Neural progenitor cell (in vitro differentiated cells): ENCODE data around the gene PRKCE. TPM values are rescaled to one million over a fixed set of nuclear protein-coding genes. Genes with fewer than 3 reads are reported as not detected.

Source experiments
- DNase-seq: peaks from one replicate; pipeline ENCODE4 v3.0.0-alpha.2; 2016; ENCODE audit warnings: low spot score
- H2AFZ ChIP-seq: fragments of 200-600 bp; sonication (generic); replicated peaks from 2 replicates; pipeline ENCODE4 v1.6.1; 2016; ENCODE audit warnings: antibody characterized with exemption
- H3F3A ChIP-seq: fragments of 200-600 bp; sonication (generic); 2 replicates; pipeline ENCODE4 v1.6.1; 2016; ENCODE audit warnings: antibody characterized with exemption, low read depth
- H3K27ac ChIP-seq: fragments of 200-600 bp; sonication (generic); 2 replicates; pipeline ENCODE4 v1.5.1; 2016; ENCODE audit warnings: mild to moderate bottlenecking
- H3K27me3 ChIP-seq: fragments of 200-600 bp; sonication (generic); 2 replicates; pipeline ENCODE4 v1.6.1; 2016; ENCODE audit warnings: mild to moderate bottlenecking, moderate library complexity
- H3K36me3 ChIP-seq: fragments of 200-600 bp; sonication (generic); 2 replicates; pipeline ENCODE4 v1.5.1; 2016
- H3K4me1 ChIP-seq: fragments of 200-600 bp; sonication (generic); 2 replicates; pipeline ENCODE4 v1.6.1; 2016; ENCODE audit warnings: mixed run types
- H3K4me2 ChIP-seq: fragments of 200-600 bp; sonication (generic); 2 replicates; pipeline ENCODE4 v1.6.1; 2016
- H3K4me3 ChIP-seq: fragments of 200-600 bp; sonication (generic); 2 replicates; pipeline ENCODE4 v1.5.1; 2016
- H3K79me2 ChIP-seq: fragments of 200-600 bp; sonication (generic); 2 replicates; pipeline ENCODE4 v1.6.1; 2016; ENCODE audit warnings: low read depth
- H3K9ac ChIP-seq: fragments of 200-600 bp; sonication (generic); 2 replicates; pipeline ENCODE4 v1.6.1; 2016
- H3K9me3 ChIP-seq: fragments of 200-600 bp; sonication (generic); 2 replicates; pipeline ENCODE4 v1.5.1; 2016; ENCODE audit warnings: low read depth
- H4K20me1 ChIP-seq: fragments of 200-600 bp; sonication (generic); 2 replicates; pipeline ENCODE4 v1.6.1; 2016; ENCODE audit warnings: low read depth
- H3K27ac Mint-ChIP-seq: 3 replicates; pipeline ENCODE4 v1.8.0; 2021; ENCODE audit warnings: mixed read lengths
- H3K27me3 Mint-ChIP-seq: 2 replicates; pipeline ENCODE4 v1.8.0; 2022; ENCODE audit warnings: low read depth, mild to moderate bottlenecking, inconsistent platforms, moderate library complexity, mixed read lengths; ENCODE audit not compliant: insufficient read depth
- H3K36me3 Mint-ChIP-seq: 3 replicates; pipeline ENCODE4 v1.8.0; 2021; ENCODE audit warnings: mixed read lengths
- H3K4me1 Mint-ChIP-seq: 3 replicates; pipeline ENCODE4 v1.8.0; 2021; ENCODE audit warnings: mixed read lengths
- H3K4me3 Mint-ChIP-seq: 3 replicates; pipeline ENCODE4 v1.8.0; 2021; ENCODE audit warnings: mild to moderate bottlenecking, moderate library complexity, mixed read lengths
- H3K9me3 Mint-ChIP-seq: 3 replicates; pipeline ENCODE4 v1.8.0; 2020; ENCODE audit warnings: mixed read lengths
- EZH2 ChIP-seq: fragments of 200-600 bp; sonication (generic); IDR thresholded peaks from 2 replicates; pipeline ENCODE4 v1.6.1; 2017; ENCODE audit warnings: antibody characterized with exemption, mild to moderate bottlenecking, moderate library complexity
- EZH2phosphoT487 ChIP-seq: fragments of 200-600 bp; sonication (generic); IDR thresholded peaks from 2 replicates; pipeline ENCODE4 v1.6.1; 2017; ENCODE audit warnings: antibody characterized with exemption
- total RNA-seq: library from RNA; depleted of rRNA; stranded (reverse); fragments of >200 nt; gene quantifications from 2 replicates; pipeline ENCODE4 v1.2.3, GENCODE V29; 2015; ENCODE audit warnings: low replicate concordance
- TF ChIP-seq, protein P1 (sequence below): fragments of 200-600 bp; sonication (generic); IDR thresholded peaks from 2 replicates; pipeline ENCODE4 v1.5.1; 2017; ENCODE audit warnings: antibody characterized with exemption, mild to moderate bottlenecking

PRKCE gene
- total RNA-seq, 1 donor from 2014 or later, result 4.1 TPM

DNA sequence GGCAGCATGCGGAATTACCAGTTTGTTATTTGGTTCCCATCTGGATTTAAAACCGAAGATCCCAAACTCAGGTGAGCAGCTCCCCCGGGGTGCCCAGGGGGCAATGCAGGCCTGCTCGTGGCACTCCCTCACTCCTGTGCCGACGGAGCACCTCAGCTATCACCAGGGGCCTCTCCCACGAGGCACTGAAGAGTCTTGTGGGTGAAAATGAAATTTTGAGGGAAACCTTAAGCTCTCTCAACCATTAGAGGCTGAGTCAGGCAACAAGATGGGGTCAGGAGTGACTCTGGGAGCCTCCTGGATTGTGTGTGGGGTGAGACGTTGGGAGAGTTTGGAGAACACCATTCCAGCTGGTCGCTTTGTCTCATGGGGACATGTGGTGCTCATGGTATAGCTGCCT lies 189.0 kb downstream of the PRKCE start:
- peaks cover 35% of the 10 kb centered on the region for H3K4me1 Mint-ChIP-seq
- peaks cover 4% of the 10 kb centered on the region for H3K27me3 Mint-ChIP-seq
- no peak overlapping the region for H2AFZ ChIP-seq
- no peak for DNase-seq
- H3K4me2 ChIP-seq, result no peak overlapping the region
- no peaks in the 10 kb centered on the region for H3K36me3 ChIP-seq
- no peak for TF ChIP-seq EZH2phosphoT487
- TF ChIP-seq, protein P1, sequence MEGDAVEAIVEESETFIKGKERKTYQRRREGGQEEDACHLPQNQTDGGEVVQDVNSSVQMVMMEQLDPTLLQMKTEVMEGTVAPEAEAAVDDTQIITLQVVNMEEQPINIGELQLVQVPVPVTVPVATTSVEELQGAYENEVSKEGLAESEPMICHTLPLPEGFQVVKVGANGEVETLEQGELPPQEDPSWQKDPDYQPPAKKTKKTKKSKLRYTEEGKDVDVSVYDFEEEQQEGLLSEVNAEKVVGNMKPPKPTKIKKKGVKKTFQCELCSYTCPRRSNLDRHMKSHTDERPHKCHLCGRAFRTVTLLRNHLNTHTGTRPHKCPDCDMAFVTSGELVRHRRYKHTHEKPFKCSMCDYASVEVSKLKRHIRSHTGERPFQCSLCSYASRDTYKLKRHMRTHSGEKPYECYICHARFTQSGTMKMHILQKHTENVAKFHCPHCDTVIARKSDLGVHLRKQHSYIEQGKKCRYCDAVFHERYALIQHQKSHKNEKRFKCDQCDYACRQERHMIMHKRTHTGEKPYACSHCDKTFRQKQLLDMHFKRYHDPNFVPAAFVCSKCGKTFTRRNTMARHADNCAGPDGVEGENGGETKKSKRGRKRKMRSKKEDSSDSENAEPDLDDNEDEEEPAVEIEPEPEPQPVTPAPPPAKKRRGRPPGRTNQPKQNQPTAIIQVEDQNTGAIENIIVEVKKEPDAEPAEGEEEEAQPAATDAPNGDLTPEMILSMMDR, result no peak
- no peak for TF ChIP-seq EZH2
- H3K4me1 ChIP-seq, result peaks cover 42% of the 10 kb centered on the region
- no peak overlapping the region for H3K4me3 ChIP-seq
- H3K9me3 Mint-ChIP-seq, result no peaks in the 10 kb centered on the region
- H3K4me3 Mint-ChIP-seq, result no peak overlapping the region
- H3K79me2 ChIP-seq, result no peaks in the 10 kb centered on the region
- H3K27ac ChIP-seq, result no peak overlapping the region
- H3K9ac ChIP-seq, result no peak overlapping the region
- H3K27me3 ChIP-seq, result no peaks in the 10 kb centered on the region
- peaks cover 15% of the 10 kb centered on the region for H3F3A ChIP-seq
- no peak overlapping the region for H3K27ac Mint-ChIP-seq
- H3K36me3 Mint-ChIP-seq, result no peaks in the 10 kb centered on the region
- no peaks in the 10 kb centered on the region for H3K9me3 ChIP-seq
- no peaks in the 10 kb centered on the region for H4K20me1 ChIP-seq

DNA sequence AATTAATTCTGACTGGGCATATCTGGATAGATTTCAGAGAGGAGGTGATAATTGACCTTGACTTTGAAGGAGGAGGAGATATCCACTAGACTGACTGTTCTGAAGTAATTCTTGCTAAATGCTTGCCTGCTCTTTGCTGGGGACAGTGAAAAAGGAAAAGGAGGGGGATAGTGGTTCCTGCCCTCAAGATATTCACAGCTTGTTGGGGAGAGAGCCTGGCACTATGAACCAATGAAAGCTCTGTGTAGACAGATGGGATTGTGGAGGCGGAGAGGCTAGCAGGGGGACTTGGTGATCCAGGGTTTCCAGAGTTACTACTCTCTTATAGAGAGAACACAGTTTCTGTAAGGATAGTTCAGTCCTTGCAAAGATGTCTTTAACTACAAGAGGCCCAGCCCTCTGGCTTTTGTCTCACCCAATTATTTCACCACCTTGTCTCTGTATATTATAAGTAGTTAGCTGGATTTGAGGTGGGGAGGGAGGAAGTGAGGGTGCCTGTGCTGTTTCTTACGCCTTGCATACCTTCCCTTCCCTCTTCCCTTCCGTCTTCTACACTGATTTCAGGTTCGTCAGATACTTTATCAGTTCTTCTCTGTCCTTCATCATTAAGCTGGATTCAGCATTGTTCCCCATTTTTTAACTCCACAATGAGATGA lies 190.4 kb downstream of the PRKCE start:
- Histone ChIP-seq H3K9ac (no peak overlapping the region), H3F3A (peaks cover 2% of the 10 kb centered on the region), H4K20me1 (no peaks in the 10 kb centered on the region), H3K36me3 (no peaks in the 10 kb centered on the region), H3K4me3 (no peak overlapping the region), H3K4me2 (no peak overlapping the region), H3K27me3 (no peaks in the 10 kb centered on the region), H3K79me2 (no peaks in the 10 kb centered on the region), H3K9me3 (no peaks in the 10 kb centered on the region), H3K27ac (no peak overlapping the region), H2AFZ (no peak overlapping the region), H3K4me1 (peaks cover 28% of the 10 kb centered on the region)
- Mint-ChIP-seq H3K9me3 (no peaks in the 10 kb centered on the region), H3K27me3 (peaks cover 4% of the 10 kb centered on the region), H3K4me1 (peaks cover 22% of the 10 kb centered on the region), H3K27ac (no peak overlapping the region), H3K36me3 (peaks cover 5% of the 10 kb centered on the region), H3K4me3 (no peak overlapping the region)
- DNase-seq, result no peak
- TF ChIP-seq EZH2phosphoT487 (no peak), EZH2 (no peak)
- TF ChIP-seq, protein P1, result no peak

DNA sequence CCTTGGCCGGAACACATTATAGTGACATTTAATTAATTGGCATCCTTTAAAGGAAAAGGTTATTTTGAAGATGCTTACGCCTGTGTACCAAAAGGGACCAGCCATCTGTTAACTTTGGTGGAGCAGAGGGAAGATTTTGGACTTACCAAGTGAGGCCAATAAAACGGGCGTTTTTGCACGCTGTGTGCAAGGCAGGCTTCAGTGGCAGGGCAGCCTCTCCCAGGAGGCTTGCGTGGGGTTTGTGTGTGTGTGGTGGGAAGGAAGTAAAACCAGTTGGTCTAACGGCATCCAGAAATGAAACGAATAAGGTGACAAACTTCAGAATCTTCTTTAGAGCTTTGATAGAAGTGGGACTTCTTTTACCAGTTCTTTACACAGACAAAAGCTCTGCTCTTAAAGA lies 191.7 kb downstream of the PRKCE start:
- H3K4me1 Mint-ChIP-seq, result peaks cover 15% of the 10 kb centered on the region
- peaks cover 10% of the 10 kb centered on the region for H3K36me3 Mint-ChIP-seq
- H3K79me2 ChIP-seq, result no peaks in the 10 kb centered on the region
- H2AFZ ChIP-seq, result no peak overlapping the region
- H3K27me3 Mint-ChIP-seq, result peaks cover 2% of the 10 kb centered on the region
- no peaks in the 10 kb centered on the region for H4K20me1 ChIP-seq
- TF ChIP-seq EZH2 (no peak), EZH2phosphoT487 (no peak)
- H3K27ac ChIP-seq, result no peak overlapping the region
- H3K4me3 Mint-ChIP-seq, result no peak overlapping the region
- H3F3A ChIP-seq, result no peaks in the 10 kb centered on the region
- H3K27ac Mint-ChIP-seq, result no peak overlapping the region
- no peaks in the 10 kb centered on the region for H3K9me3 ChIP-seq
- DNase-seq, result no peak
- H3K4me2 ChIP-seq, result no peak overlapping the region
- H3K4me1 ChIP-seq, result peaks cover 16% of the 10 kb centered on the region
- H3K36me3 ChIP-seq, result no peaks in the 10 kb centered on the region
- no peaks in the 10 kb centered on the region for H3K27me3 ChIP-seq
- H3K4me3 ChIP-seq, result no peak overlapping the region
- no peaks in the 10 kb centered on the region for H3K9me3 Mint-ChIP-seq
- no peak overlapping the region for H3K9ac ChIP-seq

DNA sequence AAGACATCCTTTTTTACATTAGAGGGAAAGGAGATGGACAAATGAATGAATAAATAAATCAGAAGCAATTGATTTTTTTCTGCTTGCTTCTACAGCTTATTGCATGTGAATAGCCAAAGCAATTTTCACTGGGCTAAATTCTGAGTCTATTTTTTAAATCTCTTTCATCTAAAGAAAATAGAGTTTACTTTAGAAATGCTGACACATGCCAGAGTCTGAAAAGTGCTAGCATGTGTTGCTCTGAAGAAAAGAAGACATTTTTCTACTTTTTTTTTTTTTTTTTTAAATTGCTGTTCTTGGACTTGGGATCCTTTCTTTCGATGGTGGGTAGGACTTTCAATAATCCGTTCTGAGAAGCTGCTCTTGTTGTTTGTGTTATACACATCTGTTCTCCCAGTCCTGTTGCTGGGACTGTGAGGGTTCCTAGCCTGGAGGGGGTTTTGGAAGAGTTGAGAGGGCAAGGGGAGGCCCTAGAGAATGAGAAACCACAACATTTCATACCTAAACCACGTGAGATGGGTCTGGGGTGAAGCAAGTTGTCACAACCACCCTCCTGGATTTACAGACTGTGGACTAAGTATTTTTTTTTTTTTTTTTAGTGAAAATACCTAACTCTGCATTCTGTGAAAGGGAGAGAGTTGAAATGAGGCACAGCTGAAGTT lies 193.5 kb downstream of the PRKCE start:
- H4K20me1 ChIP-seq, result no peaks in the 10 kb centered on the region
- TF ChIP-seq EZH2phosphoT487 (no peak), EZH2 (no peak)
- TF ChIP-seq, protein P1, result no peak
- no peak overlapping the region for H3K27ac ChIP-seq
- Mint-ChIP-seq H3K27ac (no peak overlapping the region), H3K27me3 (peaks cover 5% of the 10 kb centered on the region), H3K4me3 (no peak overlapping the region), H3K9me3 (no peaks in the 10 kb centered on the region), H3K36me3 (peaks cover 10% of the 10 kb centered on the region), H3K4me1 (peaks cover 8% of the 10 kb centered on the region)
- no peaks in the 10 kb centered on the region for H3K79me2 ChIP-seq
- no peak overlapping the region for H3K9ac ChIP-seq
- no peak overlapping the region for H3K4me2 ChIP-seq
- H3K4me3 ChIP-seq, result no peak overlapping the region
- no peaks in the 10 kb centered on the region for H3K9me3 ChIP-seq
- no peak overlapping the region for H2AFZ ChIP-seq
- no peaks in the 10 kb centered on the region for H3K27me3 ChIP-seq
- no peaks in the 10 kb centered on the region for H3K36me3 ChIP-seq
- no peak for DNase-seq
- peaks cover 9% of the 10 kb centered on the region for H3K4me1 ChIP-seq
- no peaks in the 10 kb centered on the region for H3F3A ChIP-seq
